OCI-LY1 (cell line): ENCODE results near the gene SWAP70.

Experiments used
- EZH2 ChIP-seq: fragments of 200-600 bp; sonication (generic), shearing (Covaris generic); IDR thresholded peaks from 2 replicates; pipeline ENCODE4 v1.8.0; 2017; ENCODE audit warnings: borderline replicate concordance, mixed run types, mild to moderate bottlenecking, antibody characterized with exemption, low read length, moderate library complexity, mixed read lengths
- TF ChIP-seq, protein P1 (sequence below): fragments of 200-600 bp; sonication (generic), shearing (Covaris generic); IDR thresholded peaks from 2 replicates; pipeline ENCODE4 v1.5.1; 2017; ENCODE audit warnings: mild to moderate bottlenecking, antibody characterized with exemption, low read length, moderate library complexity, mixed read lengths

DNA sequence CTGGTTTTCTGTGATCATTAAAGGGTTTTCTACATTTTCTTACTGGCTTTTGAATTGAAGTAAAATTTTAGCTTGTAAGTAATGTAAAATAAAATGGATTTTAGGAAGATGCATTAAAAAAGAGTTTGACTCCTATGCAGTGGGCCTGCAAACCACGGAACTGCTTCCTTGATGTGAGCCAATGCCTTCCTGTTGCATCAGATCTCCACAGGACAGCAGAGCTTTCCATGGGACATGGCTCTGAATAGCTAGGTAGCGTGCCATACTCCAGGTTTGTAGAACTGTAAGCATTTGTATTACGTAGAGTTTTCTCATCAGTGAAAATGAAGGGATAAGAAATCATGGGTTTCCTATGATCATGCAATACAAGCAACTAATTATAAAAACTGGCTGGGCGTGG lies 133.4 kb downstream of the SWAP70 start:
- no peak for TF ChIP-seq EZH2
- TF ChIP-seq, protein P1, sequence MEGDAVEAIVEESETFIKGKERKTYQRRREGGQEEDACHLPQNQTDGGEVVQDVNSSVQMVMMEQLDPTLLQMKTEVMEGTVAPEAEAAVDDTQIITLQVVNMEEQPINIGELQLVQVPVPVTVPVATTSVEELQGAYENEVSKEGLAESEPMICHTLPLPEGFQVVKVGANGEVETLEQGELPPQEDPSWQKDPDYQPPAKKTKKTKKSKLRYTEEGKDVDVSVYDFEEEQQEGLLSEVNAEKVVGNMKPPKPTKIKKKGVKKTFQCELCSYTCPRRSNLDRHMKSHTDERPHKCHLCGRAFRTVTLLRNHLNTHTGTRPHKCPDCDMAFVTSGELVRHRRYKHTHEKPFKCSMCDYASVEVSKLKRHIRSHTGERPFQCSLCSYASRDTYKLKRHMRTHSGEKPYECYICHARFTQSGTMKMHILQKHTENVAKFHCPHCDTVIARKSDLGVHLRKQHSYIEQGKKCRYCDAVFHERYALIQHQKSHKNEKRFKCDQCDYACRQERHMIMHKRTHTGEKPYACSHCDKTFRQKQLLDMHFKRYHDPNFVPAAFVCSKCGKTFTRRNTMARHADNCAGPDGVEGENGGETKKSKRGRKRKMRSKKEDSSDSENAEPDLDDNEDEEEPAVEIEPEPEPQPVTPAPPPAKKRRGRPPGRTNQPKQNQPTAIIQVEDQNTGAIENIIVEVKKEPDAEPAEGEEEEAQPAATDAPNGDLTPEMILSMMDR, result no peak
